ENCODE results near the gene SLC29A1.
A peak's percentile ranks its signal among the peaks of the same experiment; 100 is the strongest.

Gene SLC29A1

GRCh38 chr6:44211284-44211683 lies 12.1 kb upstream of the SLC29A1 start:
- no peak overlapping the region for H3K27ac ChIP-seq
- H2AFZ ChIP-seq (ENCODE audit: low read depth) = no peak overlapping the region
- no peak overlapping the region for H3K4me2 ChIP-seq
- no peaks in the 10 kb centered on the region for H3K4me1 ChIP-seq (ENCODE audit: low read depth, poor library complexity, severe bottlenecking)
- no peaks in the 10 kb centered on the region for H4K20me1 ChIP-seq (ENCODE audit: insufficient read depth)
- H3K4me3 ChIP-seq (IDR thresholded peaks at IDR 0.05; ENCODE audit: insufficient read depth, low read depth, low read length) = no peak overlapping the region
- no peaks in the 10 kb centered on the region for H3K36me3 ChIP-seq (ENCODE audit: insufficient read depth)
- no peaks in the 10 kb centered on the region for H3K27me3 ChIP-seq (ENCODE audit: insufficient read depth, low read depth)
- H3K9ac ChIP-seq = no peak overlapping the region
- H3K79me2 ChIP-seq (ENCODE audit: insufficient read depth, low read depth) = no peaks in the 10 kb centered on the region
- no peak for TF ChIP-seq CTCF (conservative IDR thresholded peaks at IDR 0.05; ENCODE audit: low read depth, low read length)

- H3K36me3 ChIP-seq (ENCODE audit: insufficient read depth) = no peaks in the 10 kb centered on the region
- peaks cover 22% of the 10 kb centered on the region for H3K4me1 ChIP-seq (ENCODE audit: low read depth, poor library complexity, severe bottlenecking)
- H3K79me2 ChIP-seq (ENCODE audit: insufficient read depth, low read depth) = no peaks in the 10 kb centered on the region
- no peak overlapping the region for H3K4me3 ChIP-seq (IDR thresholded peaks at IDR 0.05; ENCODE audit: insufficient read depth, low read depth, low read length)
- H2AFZ ChIP-seq (ENCODE audit: low read depth) = no peak overlapping the region
- no peaks in the 10 kb centered on the region for H4K20me1 ChIP-seq (ENCODE audit: insufficient read depth)
- no peaks in the 10 kb centered on the region for H3K27me3 ChIP-seq (ENCODE audit: insufficient read depth, low read depth)
- TF ChIP-seq CTCF (conservative IDR thresholded peaks at IDR 0.05; ENCODE audit: low read depth, low read length) = no peak
- no peak overlapping the region for H3K4me2 ChIP-seq
- H3K9ac ChIP-seq = no peak overlapping the region
- H3K27ac ChIP-seq = no peak overlapping the region
These were observed 9.1 kb upstream of the SLC29A1 start for GRCh38 chr6:44214307-44214706.

GRCh38 chr6:44216677-44217331 lies 6.6 kb upstream of the SLC29A1 start, which contains the start of gene MYMX:
MYMX (plus strand) TSS chr6:44216926; CDS start chr6:44217472, 546 bp downstream.
- Histone ChIP-seq H2AFZ (ENCODE audit: low read depth) (no peak within 1 kb of the TSS), H3K36me3 (ENCODE audit: insufficient read depth) (no peaks in the 10 kb centered on the region), H3K79me2 (ENCODE audit: insufficient read depth, low read depth) (no peaks in the 10 kb centered on the region), H3K4me2 (no peak within 1 kb of the TSS), H3K27ac (no peak within 1 kb of the TSS), H3K4me3 (IDR thresholded peaks at IDR 0.05; ENCODE audit: insufficient read depth, low read depth, low read length) (no peak within 1 kb of the TSS), H3K4me1 (ENCODE audit: low read depth, poor library complexity, severe bottlenecking) (peaks cover 43% of the 10 kb centered on the region), H3K9ac (no peak within 1 kb of the TSS), H3K27me3 (ENCODE audit: insufficient read depth, low read depth) (no peaks in the 10 kb centered on the region), H4K20me1 (ENCODE audit: insufficient read depth) (no peaks in the 10 kb centered on the region)
- TF ChIP-seq CTCF (conservative IDR thresholded peaks at IDR 0.05; ENCODE audit: low read depth, low read length) = no peak

GRCh38 chr6:44217332-44218143 lies 5.9 kb upstream of the SLC29A1 start:
- Histone ChIP-seq H3K27me3 (ENCODE audit: insufficient read depth, low read depth) (no peaks in the 10 kb centered on the region), H3K27ac (no peak overlapping the region), H2AFZ (ENCODE audit: low read depth) (no peak overlapping the region), H3K4me3 (IDR thresholded peaks at IDR 0.05; ENCODE audit: insufficient read depth, low read depth, low read length) (no peak overlapping the region), H3K4me1 (ENCODE audit: low read depth, poor library complexity, severe bottlenecking) (peaks cover 48% of the 10 kb centered on the region), H3K36me3 (ENCODE audit: insufficient read depth) (no peaks in the 10 kb centered on the region), H4K20me1 (ENCODE audit: insufficient read depth) (no peaks in the 10 kb centered on the region), H3K9ac (no peak overlapping the region), H3K79me2 (ENCODE audit: insufficient read depth, low read depth) (no peaks in the 10 kb centered on the region), H3K4me2 (peak overlapping the region; percentile 93)
- TF ChIP-seq CTCF (conservative IDR thresholded peaks at IDR 0.05; ENCODE audit: low read depth, low read length) = no peak

Data from KMS-11 (cell line).